Measurements from ENCODE around the gene GPR176. TPM values are rescaled to one million over a fixed set of nuclear protein-coding genes. Genes with fewer than 3 reads are reported as not detected.
A peak's percentile ranks its signal among the peaks of the same experiment; 100 is the strongest.

The GPR176 gene
- total RNA-seq, 1 donor from 2014 or later: 32.1 TPM

GRCh38 chr15:39918688-39919385, 1.2 kb downstream of the GPR176 start:
- peak; percentile 76 for DNase-seq (ENCODE audit: low read depth)
- H3K4me3 ChIP-seq (ENCODE audit: low read depth, low read length): peak overlapping the region; percentile 66
- no peak for TF ChIP-seq CTCF (conservative IDR thresholded peaks at IDR 0.05; ENCODE audit: low read depth, low read length)

- H3K4me3 ChIP-seq (ENCODE audit: low read depth, low read length): no peak overlapping the region
- no peak for TF ChIP-seq CTCF (conservative IDR thresholded peaks at IDR 0.05; ENCODE audit: low read depth, low read length)
- no peak for DNase-seq (ENCODE audit: low read depth)
These were observed 5.1 kb downstream of the GPR176 start for GRCh38 chr15:39914977-39915376.

GRCh38 chr15:39909007-39909406, 11.1 kb downstream of the GPR176 start:
- TF ChIP-seq CTCF (conservative IDR thresholded peaks at IDR 0.05; ENCODE audit: low read depth, low read length): no peak
- DNase-seq (ENCODE audit: low read depth): no peak
- no peak overlapping the region for H3K4me3 ChIP-seq (ENCODE audit: low read depth, low read length)

- no peak for TF ChIP-seq CTCF (conservative IDR thresholded peaks at IDR 0.05; ENCODE audit: low read depth, low read length)
- DNase-seq (ENCODE audit: low read depth): no peak
- no peak overlapping the region for H3K4me3 ChIP-seq (ENCODE audit: low read depth, low read length)
These were observed 11.9 kb downstream of the GPR176 start for GRCh38 chr15:39908186-39908585.

- H3K4me3 ChIP-seq (ENCODE audit: low read depth, low read length): no peak overlapping the region
- DNase-seq (ENCODE audit: low read depth): no peak
- TF ChIP-seq CTCF (conservative IDR thresholded peaks at IDR 0.05; ENCODE audit: low read depth, low read length): no peak
These were observed 12.8 kb downstream of the GPR176 start for GRCh38 chr15:39907216-39907615.

GRCh38 chr15:39904115-39904514, 16.0 kb downstream of the GPR176 start:
- no peak for DNase-seq (ENCODE audit: low read depth)
- no peak for TF ChIP-seq CTCF (conservative IDR thresholded peaks at IDR 0.05; ENCODE audit: low read depth, low read length)
- H3K4me3 ChIP-seq (ENCODE audit: low read depth, low read length): no peak overlapping the region

- no peak overlapping the region for H3K4me3 ChIP-seq (ENCODE audit: low read depth, low read length)
- no peak for TF ChIP-seq CTCF (conservative IDR thresholded peaks at IDR 0.05; ENCODE audit: low read depth, low read length)
- no peak for DNase-seq (ENCODE audit: low read depth)
These were observed 21.7 kb downstream of the GPR176 start for GRCh38 chr15:39898317-39898716.
